GM19239 (cell line): ENCODE data around the gene FBLN5.

Experiments
- DNase-seq: peaks from one replicate; pipeline ENCODE4 v3.0.0; 2011; ENCODE audit warnings: low spot score; ENCODE audit not compliant: insufficient read length
- FAIRE-seq: peaks from 2 replicates; lab custom pipeline; 2011; peaks lifted over from hg19 to GRCh38; lab: Jason Lieb, UNC

FBLN5 gene, protein sequence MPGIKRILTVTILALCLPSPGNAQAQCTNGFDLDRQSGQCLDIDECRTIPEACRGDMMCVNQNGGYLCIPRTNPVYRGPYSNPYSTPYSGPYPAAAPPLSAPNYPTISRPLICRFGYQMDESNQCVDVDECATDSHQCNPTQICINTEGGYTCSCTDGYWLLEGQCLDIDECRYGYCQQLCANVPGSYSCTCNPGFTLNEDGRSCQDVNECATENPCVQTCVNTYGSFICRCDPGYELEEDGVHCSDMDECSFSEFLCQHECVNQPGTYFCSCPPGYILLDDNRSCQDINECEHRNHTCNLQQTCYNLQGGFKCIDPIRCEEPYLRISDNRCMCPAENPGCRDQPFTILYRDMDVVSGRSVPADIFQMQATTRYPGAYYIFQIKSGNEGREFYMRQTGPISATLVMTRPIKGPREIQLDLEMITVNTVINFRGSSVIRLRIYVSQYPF

DNA sequence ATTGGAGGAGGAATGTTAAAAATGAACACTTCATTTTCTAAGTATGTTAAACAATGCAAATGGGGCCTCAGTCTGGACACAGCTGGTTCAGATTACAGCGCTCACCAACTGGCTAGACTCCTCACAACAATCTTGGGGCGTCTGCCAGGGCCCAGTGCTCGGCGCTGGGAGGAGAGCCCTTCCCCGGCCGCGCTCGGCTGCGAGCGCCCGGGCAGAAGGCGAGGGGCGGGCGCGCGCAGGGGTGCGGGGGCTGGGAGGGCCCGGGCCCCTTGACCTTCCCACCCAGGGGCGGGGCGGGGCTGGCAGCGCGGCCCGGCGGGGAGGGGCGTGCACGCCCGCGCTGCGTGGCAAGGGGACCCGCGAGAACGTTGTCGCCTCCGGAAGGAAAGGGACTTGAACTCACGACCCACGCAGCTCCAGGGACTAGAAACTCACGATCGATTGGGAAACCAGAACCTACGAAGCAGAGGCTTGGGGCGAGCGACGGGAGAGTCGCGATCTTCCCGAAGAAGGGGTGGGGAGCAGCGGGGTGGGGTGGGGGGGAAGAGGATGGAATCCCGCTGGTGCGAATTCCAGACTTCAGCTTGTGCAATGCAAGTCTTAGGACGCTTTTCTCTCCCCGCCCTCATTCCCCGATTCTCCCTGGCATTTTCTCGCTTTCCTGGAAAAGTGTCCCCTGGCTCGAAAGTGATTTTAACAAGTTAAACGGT, at the start of gene FBLN5:
FBLN5 (minus strand) TSS at position 220 of the 710 bp plus-strand sequence. CDS start 465 bp downstream, outside the sequence.
- DNase-seq = no peak
- no peak for FAIRE-seq

- DNase-seq (no peak), FAIRE-seq (peak; percentile 61)
Measured at GRCh38 chr14:91996948-91997371, 49.5 kb upstream of the FBLN5 start.

GRCh38 chr14:91987192-91987591, 39.7 kb upstream of the FBLN5 start:
- DNase-seq (no peak), FAIRE-seq (no peak)

DNA sequence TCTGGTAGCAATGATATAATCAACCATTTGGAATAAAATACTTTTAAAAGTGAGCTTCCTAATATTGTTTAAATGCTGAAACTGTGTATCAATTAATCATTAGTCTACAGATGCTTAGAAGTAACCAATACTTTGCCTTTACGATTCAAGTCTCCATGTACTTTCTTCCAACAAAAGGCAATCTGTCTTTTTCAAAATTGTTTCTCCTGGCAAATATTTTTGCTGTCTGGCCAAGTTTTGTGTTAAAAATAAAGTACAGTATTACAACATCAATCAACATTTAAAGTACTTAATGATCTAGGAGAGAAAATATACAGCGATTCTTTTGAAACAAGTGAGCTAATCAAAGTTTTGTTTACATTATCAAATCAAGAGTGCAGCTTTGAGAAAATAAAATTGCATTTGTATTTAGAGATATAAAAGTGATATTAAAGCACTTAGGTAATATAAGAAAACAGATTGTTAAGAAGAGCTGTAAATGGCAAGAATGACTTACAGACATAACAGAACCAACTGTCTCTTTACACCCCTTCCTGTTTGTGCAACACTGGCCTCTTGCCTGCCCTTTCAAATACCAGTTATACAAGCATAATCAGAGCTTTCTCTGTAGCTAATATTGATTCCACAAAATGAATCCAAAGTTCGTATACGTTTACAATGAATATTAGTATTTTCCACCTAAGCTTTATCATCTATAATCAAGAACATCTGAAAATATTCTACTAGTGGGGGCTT, 38.2 kb upstream of the FBLN5 start:
- DNase-seq = no peak
- FAIRE-seq = no peak

DNA sequence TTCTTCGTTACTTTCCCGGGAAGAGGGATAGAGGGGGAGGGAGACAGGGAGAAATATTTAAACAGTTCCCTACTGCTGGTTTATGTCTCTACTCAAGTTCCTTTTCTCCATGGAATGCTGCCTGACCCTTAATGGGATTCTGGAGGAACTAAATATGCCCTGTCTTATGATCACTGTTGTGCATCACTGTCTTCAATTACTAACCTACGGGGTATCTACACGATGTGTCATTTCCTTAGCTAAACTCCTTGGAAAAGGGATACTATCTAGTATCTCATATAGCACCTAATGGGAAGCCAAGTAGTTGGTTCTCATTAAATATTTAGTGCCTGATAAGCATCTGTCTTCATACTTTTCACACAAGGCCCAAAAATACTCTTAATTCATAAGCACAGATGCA, 37.5 kb upstream of the FBLN5 start:
- DNase-seq = no peak
- FAIRE-seq = peak; percentile 63

- DNase-seq (no peak), FAIRE-seq (no peak)
Measured at GRCh38 chr14:91983588-91983987, 36.1 kb upstream of the FBLN5 start.

DNA sequence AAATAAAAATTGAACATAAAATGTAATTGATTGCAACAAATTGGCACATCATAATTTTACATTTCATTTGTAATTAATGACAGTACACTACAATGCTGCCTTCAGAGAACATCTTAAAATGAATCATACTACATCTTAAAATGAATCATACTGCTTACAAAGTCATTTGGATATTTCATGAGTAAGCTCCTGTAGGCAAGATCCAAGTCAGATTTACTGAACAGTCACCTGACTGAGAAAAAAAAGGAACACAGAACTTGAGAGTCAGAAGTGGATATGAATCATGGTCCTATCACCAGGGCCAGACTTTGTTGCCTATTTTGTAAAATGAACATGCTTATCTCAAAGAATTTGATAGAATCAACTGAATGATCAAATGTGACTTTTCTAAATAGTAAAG, 32.7 kb upstream of the FBLN5 start:
- peak; percentile 4 for FAIRE-seq
- DNase-seq = no peak

- FAIRE-seq (no peak), DNase-seq (no peak)
Measured at GRCh38 chr14:91977884-91978283, 30.4 kb upstream of the FBLN5 start.

DNA sequence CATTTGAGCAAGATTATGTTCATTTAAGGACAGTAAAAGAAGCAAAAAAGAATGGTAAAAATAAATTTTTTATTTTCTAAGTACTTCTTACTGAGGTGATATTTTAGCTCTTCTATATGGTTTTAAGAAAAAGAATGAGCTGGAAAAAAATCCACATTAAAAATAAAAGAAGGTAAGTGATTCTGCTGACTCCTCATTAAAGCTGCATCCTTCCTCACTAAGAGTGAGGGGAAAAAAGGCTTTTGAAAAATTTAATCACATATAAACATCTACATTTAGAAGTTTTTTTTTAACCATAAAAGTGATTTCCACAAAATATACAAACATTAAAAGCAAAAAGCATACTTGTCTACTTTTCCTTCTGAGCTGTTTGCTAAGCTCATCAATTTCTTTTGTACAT, 28.3 kb upstream of the FBLN5 start:
- DNase-seq (no peak), FAIRE-seq (no peak)

GRCh38 chr14:91971188-91971778, 23.8 kb upstream of the FBLN5 start:
- no peak for FAIRE-seq

DNA sequence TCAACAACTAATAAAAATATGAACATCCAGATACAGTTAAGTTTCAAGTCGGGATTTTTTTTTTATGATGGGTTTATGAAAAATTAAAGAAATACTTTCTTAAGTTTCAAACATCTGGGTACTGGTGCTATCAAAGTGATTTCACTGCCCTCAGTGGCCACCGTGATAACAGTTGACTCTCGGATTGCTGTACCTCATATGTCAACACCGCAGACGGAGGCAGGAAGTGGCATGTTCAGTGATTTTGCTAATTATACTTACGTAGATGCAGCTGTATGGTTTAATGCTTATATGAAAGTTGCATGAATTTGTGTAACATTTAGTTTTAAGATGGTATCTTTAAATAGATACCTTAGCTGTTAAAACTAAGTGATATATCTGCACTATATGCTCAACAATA, 20.8 kb upstream of the FBLN5 start:
- DNase-seq (no peak), FAIRE-seq (no peak)

More at GRCh38 chr14:91971188-91971778, 23.8 kb upstream of the FBLN5 start:
- DNase-seq = no peak

DNA sequence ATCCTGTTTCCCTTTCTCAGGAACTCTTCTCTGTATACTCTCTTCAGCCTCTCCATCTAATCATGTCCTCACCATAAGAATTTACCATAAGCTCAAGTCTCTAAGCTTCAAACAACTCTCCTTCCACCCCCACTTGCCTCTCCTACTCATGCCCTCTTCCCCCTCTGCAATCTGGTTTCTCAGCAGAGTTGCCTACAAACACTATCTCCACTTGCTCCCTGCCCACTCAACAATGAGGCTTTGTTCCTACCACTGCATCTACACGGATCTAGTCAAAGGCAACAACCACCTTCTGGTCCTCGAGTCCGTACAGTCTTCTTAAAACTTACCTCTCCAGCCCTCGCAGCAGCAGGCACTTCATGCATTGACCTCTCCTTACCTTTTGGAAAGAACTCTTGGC, 17.2 kb upstream of the FBLN5 start:
- no peak for FAIRE-seq
- no peak for DNase-seq

- no peak for FAIRE-seq
- no peak for DNase-seq
Measured at GRCh38 chr14:91964011-91964410, 16.5 kb upstream of the FBLN5 start.

- DNase-seq (no peak), FAIRE-seq (no peak)
Measured at GRCh38 chr14:91963465-91963864, 16.0 kb upstream of the FBLN5 start.

DNA sequence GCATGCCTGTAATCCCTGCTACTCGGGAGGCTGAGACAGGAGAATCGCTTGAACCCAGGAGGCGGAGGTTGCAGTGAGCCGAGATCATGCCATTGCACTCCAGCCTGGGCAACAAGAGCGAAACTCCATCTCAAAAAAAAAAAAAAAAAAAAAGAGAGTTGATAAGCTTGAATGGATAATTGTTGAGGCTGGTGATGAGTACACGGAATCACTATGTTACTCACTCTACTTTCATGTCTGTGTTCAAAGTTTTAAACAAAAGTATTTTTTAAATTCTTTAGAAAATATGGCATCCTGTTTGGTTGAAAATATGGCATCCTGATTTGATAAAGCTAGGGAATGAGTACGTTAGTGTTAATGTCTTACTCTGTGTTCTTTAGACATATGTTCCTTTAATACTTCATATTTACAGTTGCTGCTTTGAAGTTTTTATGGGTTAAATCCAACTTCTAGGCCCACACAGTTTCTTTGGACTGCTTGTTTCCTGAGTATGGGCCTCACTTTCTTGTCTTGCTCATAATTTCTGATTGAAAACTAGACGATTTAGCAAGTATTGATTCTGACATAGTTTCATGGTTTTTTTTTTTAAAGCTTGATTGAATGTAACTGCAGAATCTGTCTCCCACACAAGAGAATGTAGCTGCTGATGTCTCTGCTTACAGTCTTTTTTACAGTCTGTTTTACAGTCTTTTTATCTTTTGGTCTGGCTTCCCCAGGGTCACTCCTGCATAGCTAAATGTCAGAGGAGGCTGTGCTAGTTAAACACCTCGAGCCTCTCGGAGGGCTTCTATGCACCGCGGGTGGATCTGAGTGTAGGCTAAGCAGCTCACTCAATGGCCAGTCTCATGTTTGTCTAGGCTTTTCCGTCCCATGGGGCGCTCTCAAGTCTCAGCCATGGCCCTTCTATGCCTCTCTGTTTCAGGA, 14.1 kb upstream of the FBLN5 start:
- DNase-seq (no peak), FAIRE-seq (no peak)

DNA sequence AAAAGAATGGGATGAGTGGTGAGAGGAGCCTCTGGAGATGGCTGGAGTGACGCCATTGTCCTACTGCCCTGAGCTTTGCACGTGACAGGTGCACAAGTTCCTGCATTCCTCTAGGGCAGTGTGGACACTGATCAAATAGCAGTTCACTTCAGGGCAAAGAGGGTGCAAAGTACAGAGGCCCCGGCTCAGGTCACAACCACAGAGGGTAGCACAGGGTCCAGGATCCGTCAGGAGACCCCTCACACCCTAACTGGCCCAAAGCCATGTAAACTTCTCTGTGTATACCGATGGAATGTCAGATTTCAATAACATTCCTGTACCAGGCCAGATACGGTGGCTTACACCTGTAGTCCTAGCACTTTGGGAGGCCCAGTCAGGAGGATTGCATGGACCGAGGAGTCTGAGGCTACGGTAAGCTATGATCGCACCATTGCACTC, 10.4 kb upstream of the FBLN5 start:
- DNase-seq = no peak
- FAIRE-seq = no peak

- FAIRE-seq = no peak
Measured at GRCh38 chr14:91956616-91957015, 9.1 kb upstream of the FBLN5 start.

DNA sequence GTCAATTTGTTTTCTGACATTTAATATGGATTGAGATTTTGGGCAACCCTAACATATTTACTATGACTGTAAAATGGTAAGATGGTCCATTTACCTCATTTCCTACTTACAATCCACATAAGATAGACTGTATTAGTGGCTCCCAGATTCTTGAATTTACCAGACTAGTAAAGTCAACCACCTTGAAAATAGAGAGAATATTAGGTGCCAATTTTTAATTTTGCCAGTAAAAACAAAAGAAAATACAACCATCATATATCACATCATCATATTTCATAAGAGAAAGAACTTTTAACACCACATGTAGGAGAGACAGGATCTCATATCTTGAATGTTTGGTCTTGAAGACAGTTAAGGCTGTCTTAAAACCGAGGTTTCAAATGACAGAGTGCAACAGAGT, 7.7 kb upstream of the FBLN5 start:
- DNase-seq (no peak), FAIRE-seq (no peak)

More at GRCh38 chr14:91956616-91957015, 9.1 kb upstream of the FBLN5 start:
- DNase-seq = no peak
